ENCODE results near the gene ACCSL.

Gene ACCSL

DNA sequence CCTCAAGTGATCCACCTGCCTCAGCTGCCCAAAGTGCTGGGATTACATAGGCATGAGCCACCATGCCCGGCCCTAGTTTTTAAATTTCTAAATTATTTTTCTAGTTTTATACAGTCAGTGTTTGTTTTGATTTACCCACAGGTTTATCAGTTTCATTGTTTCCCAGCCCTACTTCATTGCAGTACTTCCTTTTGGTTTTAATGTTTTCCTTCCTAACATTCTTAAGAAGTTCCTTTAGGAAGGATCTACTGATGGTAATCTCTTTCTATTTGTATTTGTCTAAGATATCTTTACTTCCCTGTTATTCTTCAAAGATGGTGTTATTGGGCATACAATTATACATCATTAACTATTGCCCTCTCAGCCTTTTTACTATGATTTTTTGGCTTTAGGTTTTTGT lies 42.8 kb downstream of the ACCSL start:
- no peak for DNase-seq (ENCODE audit: extremely low read depth, insufficient read length)
- TF ChIP-seq, protein P1, sequence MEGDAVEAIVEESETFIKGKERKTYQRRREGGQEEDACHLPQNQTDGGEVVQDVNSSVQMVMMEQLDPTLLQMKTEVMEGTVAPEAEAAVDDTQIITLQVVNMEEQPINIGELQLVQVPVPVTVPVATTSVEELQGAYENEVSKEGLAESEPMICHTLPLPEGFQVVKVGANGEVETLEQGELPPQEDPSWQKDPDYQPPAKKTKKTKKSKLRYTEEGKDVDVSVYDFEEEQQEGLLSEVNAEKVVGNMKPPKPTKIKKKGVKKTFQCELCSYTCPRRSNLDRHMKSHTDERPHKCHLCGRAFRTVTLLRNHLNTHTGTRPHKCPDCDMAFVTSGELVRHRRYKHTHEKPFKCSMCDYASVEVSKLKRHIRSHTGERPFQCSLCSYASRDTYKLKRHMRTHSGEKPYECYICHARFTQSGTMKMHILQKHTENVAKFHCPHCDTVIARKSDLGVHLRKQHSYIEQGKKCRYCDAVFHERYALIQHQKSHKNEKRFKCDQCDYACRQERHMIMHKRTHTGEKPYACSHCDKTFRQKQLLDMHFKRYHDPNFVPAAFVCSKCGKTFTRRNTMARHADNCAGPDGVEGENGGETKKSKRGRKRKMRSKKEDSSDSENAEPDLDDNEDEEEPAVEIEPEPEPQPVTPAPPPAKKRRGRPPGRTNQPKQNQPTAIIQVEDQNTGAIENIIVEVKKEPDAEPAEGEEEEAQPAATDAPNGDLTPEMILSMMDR (IDR thresholded peaks at IDR 0.05; ENCODE audit: insufficient read depth, low read length, poor library complexity, severe bottlenecking), result no peak
- no peaks in the 10 kb centered on the region for H3K36me3 ChIP-seq (ENCODE audit: control insufficient read depth, insufficient read depth, low read length)
- no peaks in the 10 kb centered on the region for H3K27me3 ChIP-seq (replicated peaks; ENCODE audit: control insufficient read depth, insufficient read depth, low read length)
- H3K4me3 ChIP-seq (replicated peaks; ENCODE audit: low read depth, low read length), result no peak overlapping the region

- Histone ChIP-seq H3K4me3 (replicated peaks; ENCODE audit: low read depth, low read length) (no peak overlapping the region), H3K36me3 (ENCODE audit: control insufficient read depth, insufficient read depth, low read length) (no peaks in the 10 kb centered on the region), H3K27me3 (replicated peaks; ENCODE audit: control insufficient read depth, insufficient read depth, low read length) (no peaks in the 10 kb centered on the region)
- no peak for DNase-seq (ENCODE audit: extremely low read depth, insufficient read length)
- TF ChIP-seq, protein P1 (IDR thresholded peaks at IDR 0.05; ENCODE audit: insufficient read depth, low read length, poor library complexity, severe bottlenecking), result peak; percentile 78
Measured at GRCh38 chr11:44094260-44094868, 46.6 kb downstream of the ACCSL start.

GRCh38 chr11:44095506-44096359 lies 48.0 kb downstream of the ACCSL start, which contains the start of gene EXT2:
Gene EXT2, plus strand, starts transcription at chr11:44095678. Its CDS starts 12,035 bp downstream, at chr11:44107713.
- TF ChIP-seq, protein P1 (IDR thresholded peaks at IDR 0.05; ENCODE audit: insufficient read depth, low read length, poor library complexity, severe bottlenecking), result peak; percentile 94
- DNase-seq (ENCODE audit: extremely low read depth, insufficient read length), result peak; percentile 87
- H3K36me3 ChIP-seq (ENCODE audit: control insufficient read depth, insufficient read depth, low read length), result no peaks in the 10 kb centered on the region
- H3K4me3 ChIP-seq (replicated peaks; ENCODE audit: low read depth, low read length), result peak within 1 kb of the TSS; percentile 85
- H3K27me3 ChIP-seq (replicated peaks; ENCODE audit: control insufficient read depth, insufficient read depth, low read length), result no peaks in the 10 kb centered on the region

DNA sequence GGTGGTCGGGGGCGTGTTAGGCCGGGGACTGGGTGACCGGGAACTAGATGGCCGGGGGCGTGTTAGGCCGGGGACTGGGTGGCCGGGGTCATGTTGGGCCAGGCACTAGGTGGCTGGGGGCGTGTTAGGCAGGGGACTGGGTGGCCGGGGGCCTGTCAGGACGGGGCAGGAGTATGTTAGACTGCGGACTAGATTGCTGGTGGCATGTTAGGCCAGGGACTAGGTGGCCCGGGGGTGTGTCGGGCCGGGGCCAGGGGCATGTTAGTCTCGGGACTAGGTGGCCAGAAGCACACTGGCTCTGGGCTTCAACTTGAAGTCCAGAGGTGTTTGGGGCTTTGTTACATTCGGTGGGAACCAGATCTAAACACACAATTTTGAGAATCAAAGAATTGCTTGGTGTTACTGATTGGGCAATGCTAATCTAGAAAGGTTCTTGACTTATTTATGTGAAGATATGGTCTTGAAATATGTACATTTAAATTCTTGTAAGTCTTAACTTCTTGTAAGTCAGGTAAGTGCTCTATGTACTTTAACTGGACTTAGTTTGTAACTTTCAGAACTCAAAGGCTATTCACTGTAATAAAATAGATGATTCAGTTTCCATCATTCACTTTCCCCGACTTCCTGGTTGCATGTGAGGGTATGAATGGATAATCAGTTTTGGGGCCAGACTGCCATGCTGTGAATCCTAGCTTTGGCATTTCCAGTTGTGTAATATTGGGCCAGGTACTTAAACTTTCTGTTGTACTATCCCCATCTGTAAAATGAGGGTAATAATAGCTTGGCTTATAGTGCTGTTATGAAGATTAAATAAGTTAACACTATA lies 48.8 kb downstream of the ACCSL start:
- H3K36me3 ChIP-seq (ENCODE audit: control insufficient read depth, insufficient read depth, low read length), result no peaks in the 10 kb centered on the region
- H3K27me3 ChIP-seq (replicated peaks; ENCODE audit: control insufficient read depth, insufficient read depth, low read length), result no peaks in the 10 kb centered on the region
- TF ChIP-seq, protein P1 (IDR thresholded peaks at IDR 0.05; ENCODE audit: insufficient read depth, low read length, poor library complexity, severe bottlenecking), result no peak
- DNase-seq (ENCODE audit: extremely low read depth, insufficient read length), result no peak
- H3K4me3 ChIP-seq (replicated peaks; ENCODE audit: low read depth, low read length), result peak overlapping the region; percentile 85

DNA sequence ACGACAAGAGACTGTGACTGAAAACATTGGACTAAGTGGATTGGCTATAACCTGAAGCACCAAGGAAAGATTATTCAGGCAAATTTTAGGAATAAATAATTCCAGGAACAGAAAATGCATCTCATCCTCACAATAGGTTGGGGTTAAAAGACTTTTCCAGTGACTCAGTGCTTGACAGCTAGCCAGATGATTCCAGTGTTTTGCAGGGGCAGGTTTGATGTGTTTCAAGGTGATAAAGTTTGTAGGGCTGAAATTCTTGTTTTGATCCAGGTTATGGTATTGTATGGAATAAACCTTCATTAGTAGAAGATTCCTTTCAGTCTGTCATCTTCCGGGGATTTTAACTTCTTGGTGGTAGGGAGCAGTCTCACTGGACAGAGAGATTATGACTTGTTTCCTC lies 50.0 kb downstream of the ACCSL start:
- Histone ChIP-seq H3K27me3 (replicated peaks; ENCODE audit: control insufficient read depth, insufficient read depth, low read length) (no peaks in the 10 kb centered on the region), H3K4me3 (replicated peaks; ENCODE audit: low read depth, low read length) (no peak overlapping the region), H3K36me3 (ENCODE audit: control insufficient read depth, insufficient read depth, low read length) (no peaks in the 10 kb centered on the region)
- no peak for DNase-seq (ENCODE audit: extremely low read depth, insufficient read length)
- TF ChIP-seq, protein P1 (IDR thresholded peaks at IDR 0.05; ENCODE audit: insufficient read depth, low read length, poor library complexity, severe bottlenecking), result no peak

All from GM06990 (cell line).